Measurements from ENCODE around the gene SMIM7. TPM values are rescaled to one million over a fixed set of nuclear protein-coding genes. Genes with fewer than 3 reads are reported as not detected.

Gene SMIM7
- total RNA-seq, 1 donor from 2014 or later, result 90.5 TPM

GRCh38 chr19:16628183-16628983 lies 31.6 kb downstream of the SMIM7 start, which contains the start of gene MED26:
MED26 (minus strand) TSS chr19:16628204; CDS start chr19:16627943, 261 bp downstream.
- H3K4me3 ChIP-seq (ENCODE audit: low read depth, low read length), result peak within 1 kb of the TSS; percentile 98

GRCh38 chr19:16627928-16628182 lies 32.1 kb downstream of the SMIM7 start:
- Histone ChIP-seq H3K4me3 (ENCODE audit: low read depth, low read length) (peak overlapping the region; percentile 98), H3K36me3 (ENCODE audit: control insufficient read depth, insufficient read depth, low read length) (no peaks in the 10 kb centered on the region), H3K27me3 (ENCODE audit: control insufficient read depth, insufficient read depth, low read length) (no peaks in the 10 kb centered on the region)
- DNase-seq (ENCODE audit: low read depth), result no peak
- no peak for TF ChIP-seq CTCF (IDR thresholded peaks at IDR 0.05; ENCODE audit: insufficient read depth, low read length, poor library complexity, severe bottlenecking)

More at GRCh38 chr19:16628183-16628983, 31.6 kb downstream of the SMIM7 start, which contains the start of gene MED26:
- Histone ChIP-seq H3K36me3 (ENCODE audit: control insufficient read depth, insufficient read depth, low read length) (no peaks in the 10 kb centered on the region), H3K27me3 (ENCODE audit: control insufficient read depth, insufficient read depth, low read length) (no peaks in the 10 kb centered on the region)
- peak; percentile 59 for DNase-seq (ENCODE audit: low read depth)
- TF ChIP-seq CTCF (IDR thresholded peaks at IDR 0.05; ENCODE audit: insufficient read depth, low read length, poor library complexity, severe bottlenecking), result no peak

GRCh38 chr19:16627193-16627927 lies 32.6 kb downstream of the SMIM7 start:
- DNase-seq (ENCODE audit: low read depth), result no peak
- H3K36me3 ChIP-seq (ENCODE audit: control insufficient read depth, insufficient read depth, low read length), result no peaks in the 10 kb centered on the region

GRCh38 chr19:16626796-16627192 lies 33.1 kb downstream of the SMIM7 start:
- no peak for TF ChIP-seq CTCF (IDR thresholded peaks at IDR 0.05; ENCODE audit: insufficient read depth, low read length, poor library complexity, severe bottlenecking)
- no peak for DNase-seq (ENCODE audit: low read depth)
- no peaks in the 10 kb centered on the region for H3K36me3 ChIP-seq (ENCODE audit: control insufficient read depth, insufficient read depth, low read length)
- H3K4me3 ChIP-seq (ENCODE audit: low read depth, low read length), result peak overlapping the region; percentile 98
- no peaks in the 10 kb centered on the region for H3K27me3 ChIP-seq (ENCODE audit: control insufficient read depth, insufficient read depth, low read length)

More at GRCh38 chr19:16627193-16627927, 32.6 kb downstream of the SMIM7 start:
- H3K27me3 ChIP-seq (ENCODE audit: control insufficient read depth, insufficient read depth, low read length), result no peaks in the 10 kb centered on the region
- no peak for TF ChIP-seq CTCF (IDR thresholded peaks at IDR 0.05; ENCODE audit: insufficient read depth, low read length, poor library complexity, severe bottlenecking)
- peak overlapping the region; percentile 98 for H3K4me3 ChIP-seq (ENCODE audit: low read depth, low read length)

GRCh38 chr19:16625163-16625958 lies 34.6 kb downstream of the SMIM7 start:
- Histone ChIP-seq H3K27me3 (ENCODE audit: control insufficient read depth, insufficient read depth, low read length) (no peaks in the 10 kb centered on the region), H3K4me3 (ENCODE audit: low read depth, low read length) (no peak overlapping the region), H3K36me3 (ENCODE audit: control insufficient read depth, insufficient read depth, low read length) (no peaks in the 10 kb centered on the region)
- TF ChIP-seq CTCF (IDR thresholded peaks at IDR 0.05; ENCODE audit: insufficient read depth, low read length, poor library complexity, severe bottlenecking), result no peak
- DNase-seq (ENCODE audit: low read depth), result no peak
